Liver (tissue), 3 donors: ENCODE measurements around the gene SLBP.

Experiments
- ATF3 ChIP-seq: IDR thresholded peaks from 2 replicates; pipeline ENCODE4 v1.6.1; 2016; ENCODE audit warnings: antibody characterized with exemption
- CTCF ChIP-seq: fragments of 150-350 bp; IDR thresholded peaks from 2 replicates; pipeline ENCODE4 v1.5.1; 2017; ENCODE audit warnings: improper control_type of control experiment, low read depth, low read length; ENCODE audit not compliant: missing input control
- EGR1 ChIP-seq, 2 donors: IDR thresholded peaks; 2 replicates each; pipeline ENCODE4 v1.6.1; 2016 to 2018; ENCODE audit warnings: antibody characterized with exemption in 2 of 2, low read depth in 2 of 2
- GABPA ChIP-seq, 2 donors: IDR thresholded peaks in 1 of 2; conservative IDR thresholded peaks in 1 of 2; 2 replicates each; pipeline ENCODE4 v1.6.1; 2016; ENCODE audit warnings: antibody characterized with exemption in 2 of 2, mild to moderate bottlenecking in 1 of 2, moderate library complexity in 1 of 2
- JUND ChIP-seq, 2 donors: IDR thresholded peaks; 2 replicates each; pipeline ENCODE4 v1.6.1; 2016; ENCODE audit warnings: antibody characterized with exemption in 2 of 2
- MAX ChIP-seq: IDR thresholded peaks from 2 replicates; pipeline ENCODE4 v1.6.1; 2016; ENCODE audit warnings: antibody characterized with exemption
- RAD21 ChIP-seq, 2 donors: IDR thresholded peaks; 2 replicates each; pipeline ENCODE4 v1.6.1; 2016; ENCODE audit warnings: antibody characterized with exemption in 2 of 2, mild to moderate bottlenecking in 2 of 2
- REST ChIP-seq: IDR thresholded peaks from 2 replicates; pipeline ENCODE4 v1.6.1; 2016; ENCODE audit warnings: antibody characterized with exemption, mild to moderate bottlenecking
- RXRA ChIP-seq, 2 donors: IDR thresholded peaks; 2 replicates each; pipeline ENCODE4 v1.6.1; 2017 to 2018; ENCODE audit warnings: antibody characterized with exemption in 2 of 2, mild to moderate bottlenecking in 1 of 2
- TAF1 ChIP-seq: conservative IDR thresholded peaks from 2 replicates; pipeline ENCODE4 v1.6.1; 2016; ENCODE audit warnings: antibody characterized with exemption, mild to moderate bottlenecking
- YY1 ChIP-seq: IDR thresholded peaks from 2 replicates; pipeline ENCODE4 v1.6.1; 2016; ENCODE audit warnings: antibody characterized with exemption, mild to moderate bottlenecking
- ZBTB33 ChIP-seq: IDR thresholded peaks from 2 replicates; pipeline ENCODE4 v1.6.1; 2016; ENCODE audit warnings: antibody characterized with exemption
- donor health status: healthy.
- donor health status: healthy.

GRCh38 chr4:1663549-1663948, 48.6 kb downstream of the SLBP start:
- TF ChIP-seq ATF3 = no peak
- no peak for TF ChIP-seq CTCF
- TF ChIP-seq YY1 = no peak
- no peak for TF ChIP-seq TAF1
- no peak for TF ChIP-seq JUND (IDR thresholded peaks at IDR 0.05)
- no peak for TF ChIP-seq MAX
- no peak for TF ChIP-seq ZBTB33
- no peak for TF ChIP-seq REST
- TF ChIP-seq RAD21 (IDR thresholded peaks at IDR 0.05) = no peak
- no peak for TF ChIP-seq GABPA (IDR thresholded peaks at IDR 0.05 in 1 of 2, conservative IDR thresholded peaks at IDR 0.05 in 1 of 2)
- no peak for TF ChIP-seq RXRA (IDR thresholded peaks at IDR 0.05)
- TF ChIP-seq EGR1 (IDR thresholded peaks at IDR 0.05; ENCODE audit: low read depth in 2 of 2) = no peak
